GM12878 (cell line): ENCODE results near the gene SARS1. TPM values are rescaled to one million over a fixed set of nuclear protein-coding genes. Genes with fewer than 3 reads are reported as not detected.

Source experiments
- ATAC-seq: fragments of 200-7000 bp; cut with Tn5 transposase; 3 replicates; pipeline ENCODE4 v1.9.1; 2020; ENCODE audit warnings: mild to moderate bottlenecking, moderate library complexity
- BruUV-seq: library from RNA; stranded (reverse); fragments of 400-500 nt; replicated peaks from 2 replicates; lab custom pipeline; 2021; lab: Mats Ljungman, UMichigan
- CTCF ChIA-PET: fragments of 300-600 bp; sonication (Branson Sonifier 250); formaldehyde crosslinking; extraction: SDS; loops from one replicate; lab custom pipeline; 2021; ENCODE audit warnings: inconsistent platforms; lab: Yijun Ruan, JAX
- POLR2A ChIA-PET: fragments of 350-600 bp; formaldehyde crosslinking; extraction: SDS; loops from one replicate; lab custom pipeline; 2021; ENCODE audit warnings: inconsistent platforms; lab: Charles Lee
- RAD21 ChIA-PET: fragments of 300-600 bp; sonication (Branson Sonifier 250); formaldehyde crosslinking; loops from one replicate; lab custom pipeline; 2023; ENCODE audit warnings: antibody characterized with exemption; ENCODE audit not compliant: unreplicated experiment; lab: Charles Lee
- SMC1A ChIA-PET: fragments of 300-600 bp; sonication (Branson Sonifier 250); formaldehyde crosslinking; loops from one replicate; lab custom pipeline; 2023; ENCODE audit not compliant: unreplicated experiment, uncharacterized antibody; lab: Charles Lee
- DNase-seq: peaks from one replicate; pipeline ENCODE4 v3.0.0-alpha.2; 2011; ENCODE audit warnings: low read depth, low spot score
- FAIRE-seq: peaks from 3 replicates; lab custom pipeline; 2011; peaks lifted over from hg19 to GRCh38; lab: Jason Lieb, UNC
- H2AFZ ChIP-seq: 2 replicates; pipeline ENCODE4 v1.6.0; 2011; ENCODE audit warnings: low read depth, low read length, control low read depth; ENCODE audit not compliant: control insufficient read depth
- H3K27ac ChIP-seq: 2 replicates; pipeline ENCODE4 v1.5.1; 2011; ENCODE audit warnings: control low read depth; ENCODE audit not compliant: control insufficient read depth, insufficient read depth
- H3K27me3 ChIP-seq, 2 experiments: replicated peaks in 1 of 2; 2 replicates each; pipeline versions ENCODE4 v1.6.0 to v1.6.1; 2011; ENCODE audit warnings: low read length in 1 of 2; ENCODE audit not compliant: control insufficient read depth in 2 of 2, insufficient read depth in 2 of 2
- H3K36me3 ChIP-seq, 2 experiments: 2 replicates each; pipeline ENCODE4 v1.5.1; 2011; ENCODE audit warnings: low read length in 1 of 2; ENCODE audit not compliant: control insufficient read depth in 2 of 2, insufficient read depth in 2 of 2
- H3K4me1 ChIP-seq: 2 replicates; pipeline ENCODE4 v1.6.1; 2011; ENCODE audit warnings: mild to moderate bottlenecking, low read length, moderate library complexity, mixed read lengths; ENCODE audit not compliant: control insufficient read depth, insufficient read depth
- H3K4me2 ChIP-seq: 2 replicates; pipeline ENCODE4 v1.6.0; 2011; ENCODE audit warnings: control low read depth; ENCODE audit not compliant: control insufficient read depth, insufficient read depth
- H3K4me3 ChIP-seq: fragments of 200-600 bp; sonication (generic); 2 replicates; pipeline ENCODE4 v1.5.1; 2016
- H3K79me2 ChIP-seq: 2 replicates; pipeline ENCODE4 v1.6.0; 2011; ENCODE audit warnings: low read length; ENCODE audit not compliant: control insufficient read depth, insufficient read depth
- H3K9ac ChIP-seq: 2 replicates; pipeline ENCODE4 v1.8.0; 2011; ENCODE audit warnings: low read length, control low read depth, mixed read lengths; ENCODE audit not compliant: control insufficient read depth, insufficient read depth
- H3K9me3 ChIP-seq: replicated peaks from 3 replicates; pipeline ENCODE4 v1.5.1; 2011; ENCODE audit warnings: mild to moderate bottlenecking, low read length; ENCODE audit not compliant: control insufficient read depth, insufficient read depth
- H4K20me1 ChIP-seq: 2 replicates; pipeline ENCODE4 v1.6.0; 2011; ENCODE audit not compliant: control insufficient read depth, insufficient read depth
- ATF3 ChIP-seq: IDR thresholded peaks from 2 replicates; pipeline ENCODE4 v1.6.1; 2011; ENCODE audit warnings: low read depth, mild to moderate bottlenecking, low read length, moderate library complexity, borderline replicate concordance; ENCODE audit errors: extremely low read depth
- FOXK2 ChIP-seq: fragments of 450-650 bp; IDR thresholded peaks from 2 replicates; pipeline ENCODE4 v1.6.1; 2017; ENCODE audit warnings: mild to moderate bottlenecking, moderate library complexity
- NFIC ChIP-seq: IDR thresholded peaks from 2 replicates; pipeline ENCODE4 v1.6.1; 2012; ENCODE audit warnings: low read depth, mild to moderate bottlenecking, inconsistent platforms, low read length, moderate library complexity
- SMAD1 ChIP-seq: fragments of 450-650 bp; IDR thresholded peaks from 2 replicates; pipeline ENCODE4 v1.6.1; 2018; ENCODE audit warnings: mild to moderate bottlenecking, low read depth; ENCODE audit not compliant: partially characterized antibody
- STAT1 ChIP-seq: fragments of 450-650 bp; conservative IDR thresholded peaks from 2 replicates; pipeline ENCODE4 v1.6.1; 2014; ENCODE audit warnings: antibody characterized with exemption, mild to moderate bottlenecking
- ZNF207 ChIP-seq: fragments of 450-650 bp; IDR thresholded peaks from 2 replicates; pipeline ENCODE4 v1.6.1; 2014; ENCODE audit warnings: antibody characterized with exemption, mild to moderate bottlenecking, borderline replicate concordance
- ZNF217 ChIP-seq: fragments of 450-650 bp; IDR thresholded peaks from 2 replicates; pipeline ENCODE4 v1.6.1; 2017; ENCODE audit warnings: antibody characterized with exemption, mild to moderate bottlenecking
- WGBS: methylation state at CpG from one replicate; pipeline ENCODE4 v1.1.6; 2016; ENCODE audit warnings: low lambda C conversion rate; ENCODE audit not compliant: insufficient replicate concordance, insufficient coverage; ENCODE audit errors: missing lambda C conversion rate; 5-methylcytosine and 5-hydroxymethylcytosine counted together
- in situ Hi-C: fragments of 300-500 bp; cut with MboI; formaldehyde crosslinking; loops from 9 replicates; pipeline ENCODE4 v1.14.3; 2018; ENCODE audit warnings: mixed read lengths
- intact Hi-C: fragments of 100-400 bp; cut with micrococcal nuclease; formaldehyde crosslinking; loops from one replicate; pipeline ENCODE4 v1.14.2; 2022; ENCODE audit not compliant: unreplicated experiment
- polyA plus RNA-seq, 11 experiments: library from polyadenylated mRNA; depleted of rRNA in 4 of 11; unstranded in 6 of 11; stranded (reverse) in 5 of 11; fragments of >200 nt; fragmentation: Nextera tagmentation in 4 of 11; fragmentation: Illumina TruSeq in 1 of 11; extraction: Ambion mirVana in 4 of 11; extraction: Trizol in 1 of 11; gene quantifications; 1 replicate in 1 of 11; 2 replicates in 10 of 11; pipeline versions ENCODE4 v1.2.1 to v1.2.3, GENCODE V29; 2011 to 2016; ENCODE audit warnings: inconsistent platforms in 2 of 11, missing spikeins in 2 of 11, low read depth in 1 of 11
- total RNA-seq, 4 experiments: library from RNA; depleted of rRNA in 3 of 4; stranded (reverse); fragments of >200 nt in 3 of 4; fragmentation: Illumina TruSeq in 1 of 4; extraction: Trizol in 1 of 4; gene quantifications; 2 replicates each; pipeline versions ENCODE4 v1.2.1 to v1.2.3, GENCODE V29; 2013 to 2021

Gene SARS1
- total and polyA plus RNA-seq, 10 of the 15 experiments (the other 5 are each of a cell fraction or from before 2014, with no cell fraction given) = 103 to 202 (median 138) TPM

GRCh38 chr1:109225308-109225707 is 11.6 kb downstream of the SARS1 start:
- intact Hi-C loops = no loop called here
- no peak for ATAC-seq
- WGBS = 67% methylated on average over 3 of the region's 3 CpGs
- H3K9me3 ChIP-seq = no peaks in the 10 kb centered on the region
- SMC1A ChIA-PET = no interaction called here
- H3K36me3 ChIP-seq = peaks cover 6 to 10% of the 10 kb centered on the region in 2 experiments
- H3K27ac ChIP-seq = no peak overlapping the region
- H3K79me2 ChIP-seq = peaks cover 8% of the 10 kb centered on the region
- no TSS peak for BruUV-seq
- TF ChIP-seq NFIC (no peak), STAT1 (no peak), ZNF217 (no peak), ATF3 (no peak), SMAD1 (no peak), ZNF207 (no peak), FOXK2 (no peak)
- H3K4me3 ChIP-seq = no peak overlapping the region
- no peak overlapping the region for H2AFZ ChIP-seq
- no peak for FAIRE-seq
- in situ Hi-C loops = no loop called here
- RAD21 ChIA-PET = interaction anchor here (1.3 kb wide), 1 partner anchor 12 kb away, joined by 4 read pairs; the partner anchor contains the start of gene SARS1
- H3K9ac ChIP-seq = no peak overlapping the region
- no peaks in the 10 kb centered on the region for H4K20me1 ChIP-seq
- CTCF ChIA-PET = interaction anchor here (0.8 to 1.5 kb wide), 2 partner anchors 12 to 174 kb away, joined by 3 read pairs; partner anchors contain the start of gene SARS1
- no peaks in the 10 kb centered on the region for H3K4me1 ChIP-seq
- no peak overlapping the region for H3K4me2 ChIP-seq
- no peak for DNase-seq
- POLR2A ChIA-PET = interaction anchor here (1.1 to 1.5 kb wide), 3 partner anchors 11 to 31 kb away, joined by 3 to 5 read pairs (median 4); partner anchors contain the start of gene SARS1
- no peaks in the 10 kb centered on the region for H3K27me3 ChIP-seq
